HG03045 (cell line): ENCODE data around the gene CCDC137.
A peak's percentile ranks its signal among the peaks of the same experiment; 100 is the strongest.
"Not testable (repeated sequence)": the region's sequence is repeated elsewhere in the genome, so short reads cannot be mapped to it uniquely, and the experiment has no call there.

Experiments used
- ATAC-seq: cut with Tn5 transposase; IDR thresholded peaks from one replicate; pipeline ENCODE4 v1.9.1; 2021; ENCODE audit warnings: mild to moderate bottlenecking, moderate library complexity; ENCODE audit not compliant: unreplicated experiment

Gene CCDC137

DNA sequence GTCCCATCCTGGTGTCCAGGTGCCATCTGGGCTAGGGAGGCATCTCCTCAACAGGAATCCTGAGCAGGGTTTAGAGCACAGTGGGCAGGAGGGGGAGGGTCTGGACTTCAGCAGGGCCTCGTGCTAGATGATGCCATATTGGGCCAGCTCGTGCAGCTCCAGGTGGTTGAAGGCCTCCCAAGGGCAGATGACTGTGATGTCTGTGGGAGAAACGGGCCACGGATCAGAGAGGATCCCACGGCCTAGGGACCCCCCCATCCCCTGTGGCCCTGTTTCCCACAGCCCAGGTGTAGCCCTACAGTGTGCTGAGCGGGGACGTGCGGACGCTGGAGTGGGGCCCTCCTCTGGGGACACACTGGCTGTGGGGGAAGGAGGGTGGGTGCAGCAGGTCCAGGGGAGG lies 15.6 kb upstream of the CCDC137 start:
- no peak for ATAC-seq

DNA sequence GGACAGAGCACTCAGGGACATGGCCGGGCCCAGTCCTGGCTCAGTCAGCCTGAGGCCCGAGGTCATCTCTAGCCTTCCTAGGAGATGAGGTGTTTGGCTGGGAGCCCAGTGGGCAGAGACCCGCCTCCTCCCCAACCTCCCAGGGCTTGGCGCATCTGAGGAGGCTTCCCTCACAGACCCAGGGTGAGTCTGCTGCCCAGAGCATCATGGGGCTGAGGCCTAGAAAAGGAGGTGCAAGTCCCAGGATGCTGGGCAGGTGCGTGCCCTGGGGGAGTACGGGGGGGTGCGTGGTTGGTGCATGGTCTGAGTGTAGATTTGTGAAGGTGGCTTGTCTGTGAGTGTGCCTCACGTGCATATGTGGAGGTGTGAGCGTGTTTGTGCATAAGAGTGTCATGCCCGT lies 14.8 kb upstream of the CCDC137 start:
- no peak for ATAC-seq

DNA sequence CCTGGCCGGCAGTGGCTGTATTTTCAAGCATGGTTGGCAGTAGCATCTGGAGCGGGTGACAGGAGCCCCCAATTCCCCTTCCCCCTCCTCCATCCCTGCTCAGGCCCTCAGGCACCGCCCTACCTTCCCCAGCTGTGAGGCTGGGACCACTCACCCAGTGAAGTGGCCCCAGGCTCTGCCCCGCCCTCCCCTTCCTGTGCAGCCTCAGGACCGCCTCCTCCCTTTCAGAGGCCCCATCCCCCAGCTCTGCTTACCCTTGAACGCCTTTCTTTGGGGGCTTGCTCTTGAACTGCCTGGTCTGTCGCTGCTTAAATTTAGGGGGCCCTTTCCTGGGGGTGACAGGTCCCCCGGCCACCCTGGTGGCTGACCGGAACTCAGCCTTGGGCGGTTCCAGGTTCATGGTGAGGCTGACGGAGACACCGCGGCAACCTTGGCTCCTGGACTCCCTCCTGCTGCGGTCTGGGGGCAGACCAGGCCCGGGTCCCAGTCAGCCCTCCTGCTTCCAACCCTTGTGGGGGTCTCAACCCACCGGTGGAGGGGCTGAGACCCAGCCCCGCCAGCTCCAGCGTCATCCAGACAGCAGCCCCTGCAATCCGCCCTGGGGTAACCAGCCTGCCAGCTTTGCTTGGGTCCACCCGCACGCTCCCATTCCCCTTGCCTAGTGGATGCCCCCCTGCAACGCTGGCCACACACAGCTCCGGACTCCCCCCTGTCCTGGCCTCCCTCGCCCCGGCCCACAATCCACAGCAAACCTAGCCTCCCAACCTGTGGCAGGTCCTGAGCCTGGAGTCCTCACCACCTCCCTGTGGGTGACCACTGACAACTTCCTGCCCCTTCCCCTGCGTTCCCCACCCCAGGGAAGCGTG lies 13.4 kb upstream of the CCDC137 start:
- ATAC-seq = no peak

DNA sequence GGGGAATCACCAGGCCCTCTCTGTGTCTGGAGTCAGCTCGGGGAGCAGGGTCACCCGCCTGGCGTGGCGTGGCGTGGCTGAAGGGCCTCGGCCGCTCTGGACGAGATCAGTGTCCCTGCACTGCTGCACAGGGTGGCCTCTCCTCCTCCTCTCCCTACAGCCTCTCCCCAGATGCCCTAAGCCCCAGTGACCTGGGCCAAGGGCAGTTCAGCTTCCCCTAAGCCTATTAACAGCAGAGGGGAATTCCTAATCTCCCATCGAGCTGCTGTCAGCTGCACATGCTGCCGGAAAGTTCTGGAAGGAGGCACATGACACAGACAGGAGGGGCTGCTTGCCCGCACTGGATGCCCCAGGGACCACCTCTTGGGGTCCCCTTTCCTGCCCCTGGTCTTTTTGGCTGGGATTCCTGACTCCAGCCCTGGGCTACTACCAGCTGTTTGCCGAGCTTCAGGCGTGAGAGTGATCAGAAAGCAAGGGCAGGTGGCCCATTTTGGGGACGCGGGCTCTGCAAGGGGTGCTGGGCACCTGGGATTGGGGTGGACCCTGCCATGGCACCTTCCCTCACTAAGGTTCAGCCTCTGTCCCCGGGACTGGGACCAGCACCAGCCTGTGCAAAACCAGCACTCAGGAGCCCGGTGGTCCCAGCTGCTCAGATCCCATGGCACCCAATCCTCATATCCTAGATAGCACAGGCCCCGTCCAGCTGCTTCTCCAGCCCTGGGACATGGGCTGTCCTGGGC lies 11.0 kb upstream of the CCDC137 start:
- ATAC-seq = no peak

DNA sequence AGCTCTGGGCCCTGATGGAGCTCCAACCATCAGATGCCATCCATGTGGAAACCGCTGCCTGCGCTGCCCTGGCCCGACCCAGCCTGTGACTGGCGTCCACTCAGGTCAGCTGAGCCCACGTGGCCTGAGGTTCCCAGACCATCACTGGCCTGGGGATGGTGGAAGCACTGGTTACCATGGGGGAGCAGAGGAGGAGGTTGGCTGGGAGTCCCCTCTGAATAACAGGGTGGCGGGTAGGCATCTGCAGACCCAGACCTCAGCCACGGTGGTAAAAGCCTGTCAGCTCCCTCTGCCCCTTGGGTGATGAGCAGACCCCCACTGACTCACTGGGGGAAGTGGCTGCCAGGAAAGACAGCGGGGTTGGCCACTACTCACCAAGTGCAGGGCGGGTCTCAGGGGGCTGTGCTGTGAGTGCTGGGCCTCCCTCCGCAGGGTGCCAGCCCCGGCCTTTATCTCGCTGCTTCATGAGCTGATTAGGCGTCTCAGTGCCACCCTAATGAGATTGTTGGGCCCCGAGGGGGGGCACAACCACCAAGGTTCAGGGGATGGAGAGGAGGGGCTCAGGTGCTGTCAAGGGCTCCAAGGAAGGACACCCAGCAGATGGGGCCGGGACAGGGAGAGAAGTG lies 10.3 kb upstream of the CCDC137 start, which contains the start of gene PDE6G:
PDE6G (minus strand) TSS at position 425 of the 626 bp plus-strand sequence. CDS start 3,237 bp downstream, outside the sequence.
- ATAC-seq = no peak

DNA sequence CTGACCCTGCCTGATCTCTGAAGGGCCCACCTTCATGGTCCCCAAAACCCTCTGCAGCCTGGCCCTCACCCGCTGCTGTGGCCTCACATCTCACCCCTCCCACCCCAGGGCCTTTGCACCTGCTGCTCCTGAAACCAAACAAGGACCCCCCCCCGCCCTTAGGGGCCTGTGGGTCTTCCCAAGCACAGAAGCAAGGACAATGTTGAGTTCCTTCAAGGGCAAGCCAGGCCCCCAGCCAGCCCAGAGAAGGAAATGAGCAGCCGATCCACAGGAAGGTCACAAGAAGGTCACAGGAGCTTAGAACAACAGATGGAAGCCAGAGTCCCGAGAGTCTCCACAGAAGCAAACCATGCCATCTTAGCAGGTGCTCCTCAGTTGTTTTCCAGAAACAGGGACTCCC lies 9.7 kb upstream of the CCDC137 start:
- ATAC-seq = no peak

DNA sequence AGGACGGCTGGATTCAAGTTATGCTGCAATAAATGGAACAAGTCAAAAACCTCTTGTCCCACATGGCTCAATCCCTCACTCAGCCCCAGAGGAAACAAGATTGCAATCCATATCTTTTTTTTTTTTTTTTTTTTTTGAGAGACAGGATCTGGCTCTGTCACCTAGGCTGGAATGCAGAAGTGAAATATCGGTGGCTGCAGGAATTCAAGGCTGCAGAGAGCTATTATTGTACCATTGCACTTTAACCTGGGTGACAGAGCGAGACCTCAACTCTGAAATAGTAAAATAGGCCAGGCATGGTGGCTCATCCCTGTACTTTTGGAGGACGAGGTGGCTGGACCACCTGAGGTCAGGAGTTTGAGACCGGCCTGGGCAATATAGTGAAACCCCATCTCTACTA lies 7.5 kb upstream of the CCDC137 start:
- no peak for ATAC-seq

DNA sequence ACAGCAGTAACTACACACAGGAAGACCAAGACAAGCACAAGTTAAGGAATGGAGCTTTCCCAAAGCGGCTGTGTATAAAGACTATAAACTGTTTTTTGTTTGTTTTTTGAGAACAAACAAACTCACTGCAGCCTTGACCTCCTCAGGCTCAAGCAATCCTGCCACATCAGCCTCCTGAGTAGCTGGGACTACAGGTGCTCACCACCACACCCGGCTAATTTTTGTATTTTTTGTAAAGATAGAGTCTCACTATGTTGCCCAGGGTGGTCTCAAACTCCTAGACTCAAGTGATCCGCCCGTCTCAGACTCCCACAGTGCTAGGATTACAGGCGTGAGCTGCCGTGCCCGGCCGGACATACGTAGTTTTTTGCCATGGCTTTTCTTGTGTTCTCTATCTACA lies 6.1 kb upstream of the CCDC137 start:
- ATAC-seq = no peak

DNA sequence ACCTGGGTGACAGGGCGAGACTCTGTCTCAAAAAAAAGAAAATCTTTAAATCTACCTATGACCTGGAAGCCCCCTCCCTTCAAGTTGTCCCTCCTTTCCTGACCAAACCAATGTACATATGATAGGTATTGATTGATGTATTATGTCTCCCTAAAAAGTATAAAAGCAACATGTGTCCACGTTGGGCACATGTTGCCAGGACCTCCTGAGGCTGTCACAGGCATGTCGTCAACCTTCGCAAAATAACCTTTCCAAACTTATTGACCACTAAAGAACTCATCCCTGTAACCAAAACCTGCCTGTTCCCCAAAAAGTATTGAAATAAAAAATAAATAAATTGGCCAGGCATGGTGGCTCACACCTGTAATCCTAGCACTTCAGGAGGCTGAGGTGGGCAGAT lies 4.5 kb upstream of the CCDC137 start:
- no peak for ATAC-seq

DNA sequence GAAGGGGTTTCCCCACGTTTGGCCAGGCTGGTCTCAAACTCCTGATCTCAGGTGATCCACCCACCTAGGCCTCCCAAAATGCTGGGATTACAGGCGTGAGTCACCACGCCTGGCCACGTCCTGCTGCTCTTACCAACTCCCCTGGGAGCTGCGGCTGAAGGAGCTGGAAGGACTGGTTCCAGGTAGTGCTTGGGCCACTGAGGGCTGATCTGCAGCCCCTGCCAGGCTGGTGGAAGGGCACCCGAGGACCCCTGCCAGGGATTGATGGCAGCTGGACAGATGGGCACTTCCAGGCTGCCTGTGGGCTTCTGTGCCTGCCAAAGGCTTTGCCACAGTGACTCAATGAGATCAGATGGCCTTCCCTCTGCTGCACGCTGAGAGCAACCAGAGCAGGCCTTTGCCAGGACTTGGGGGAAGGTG lies 2.5 kb upstream of the CCDC137 start:
- no peak for ATAC-seq

DNA sequence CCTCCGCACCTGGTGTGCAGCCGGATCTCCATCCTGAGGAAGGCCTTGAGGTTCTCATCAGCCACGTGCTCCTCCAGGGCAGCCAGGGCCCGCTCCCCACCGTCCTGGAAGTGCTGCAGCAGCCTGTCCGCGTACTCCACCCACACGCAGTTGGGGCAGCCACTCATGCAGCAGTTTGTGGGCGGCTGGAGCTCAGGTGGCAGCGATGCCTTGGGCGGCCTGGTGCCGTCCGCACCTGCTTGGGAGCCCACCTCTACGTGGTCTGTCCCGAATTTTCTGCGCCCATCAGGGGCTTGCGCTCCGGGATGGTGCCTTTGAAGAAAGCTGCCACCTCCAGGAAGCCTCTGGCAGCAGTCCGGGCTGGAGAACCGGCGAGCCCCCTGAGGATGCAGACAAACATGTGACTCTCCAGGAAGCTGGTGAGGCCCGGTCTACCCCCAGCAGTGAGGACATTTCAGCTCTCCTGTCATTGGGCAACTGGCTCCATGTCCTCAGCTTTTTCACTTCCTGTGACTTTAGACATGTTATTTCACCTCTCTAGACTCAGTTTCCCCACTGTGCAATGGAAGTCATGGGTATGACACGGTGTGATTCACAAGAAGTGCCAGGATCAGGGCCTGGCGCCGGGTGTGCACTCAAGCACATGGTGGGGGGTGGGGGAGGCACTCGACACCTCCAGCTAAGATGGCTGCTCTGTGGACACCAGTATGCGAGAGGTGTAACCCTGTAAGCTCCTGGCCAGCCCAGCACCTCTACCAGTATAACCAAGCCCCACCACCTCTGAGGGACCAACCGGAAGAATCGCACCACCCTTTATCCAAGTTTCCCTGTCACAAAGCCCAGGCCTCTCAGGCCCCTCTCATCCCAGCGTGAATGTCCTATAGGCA lies 1.1 kb upstream of the CCDC137 start:
- ATAC-seq = no peak

DNA sequence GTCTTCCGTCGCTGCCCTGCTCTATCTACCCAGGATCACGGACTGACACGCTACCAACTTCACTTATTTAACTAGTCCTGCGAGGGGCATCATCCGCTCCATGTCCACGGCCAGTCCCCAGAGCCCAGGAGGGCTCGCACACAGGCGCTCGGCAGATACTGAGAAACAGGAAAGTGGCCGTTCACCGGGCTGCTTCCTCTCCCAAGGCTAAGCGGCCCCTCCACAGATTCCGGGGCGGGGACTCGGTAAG lies 520 bp upstream of the CCDC137 start:
- ATAC-seq = peak; percentile 19

DNA sequence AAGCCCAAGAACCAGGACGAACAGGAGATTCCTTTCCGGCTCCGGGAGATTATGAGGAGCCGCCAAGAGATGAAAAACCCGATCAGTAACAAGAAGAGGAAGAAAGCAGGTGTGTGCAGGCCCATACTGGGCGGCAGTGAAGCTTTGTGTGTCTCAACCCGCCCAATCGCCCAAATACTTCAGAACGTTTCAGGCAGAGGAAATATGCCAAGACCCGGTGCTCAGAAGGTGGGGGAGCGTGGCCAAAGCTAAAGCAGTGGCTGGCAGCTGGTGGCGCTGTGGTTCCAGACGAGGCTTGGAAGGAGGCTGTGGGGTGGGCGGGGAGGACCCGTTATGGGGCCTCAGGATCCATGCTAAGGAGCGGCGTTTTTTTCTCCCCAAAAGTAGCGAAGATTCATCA lies 1.2 kb downstream of the CCDC137 start:
- no peak for ATAC-seq

DNA sequence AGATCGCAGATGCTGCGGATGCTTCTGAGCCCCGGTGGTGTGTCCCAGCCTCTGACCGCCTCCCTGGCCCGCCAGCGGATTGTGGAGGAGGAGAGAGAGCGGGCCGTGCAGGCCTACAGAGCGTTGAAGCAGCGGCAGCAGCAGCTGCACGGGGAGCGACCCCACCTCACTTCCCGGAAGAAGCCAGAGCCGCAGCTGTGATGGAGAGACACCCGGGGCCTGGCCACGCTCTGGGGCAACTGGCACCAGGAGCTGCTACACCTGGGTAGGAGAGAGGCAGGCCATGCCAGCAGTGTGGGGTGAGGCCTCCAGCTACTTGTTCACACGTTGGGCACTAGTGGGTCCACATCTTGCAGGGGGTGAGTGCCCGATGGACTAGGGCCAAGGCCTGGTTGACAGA lies 6.0 kb downstream of the CCDC137 start:
- ATAC-seq = no peak

DNA sequence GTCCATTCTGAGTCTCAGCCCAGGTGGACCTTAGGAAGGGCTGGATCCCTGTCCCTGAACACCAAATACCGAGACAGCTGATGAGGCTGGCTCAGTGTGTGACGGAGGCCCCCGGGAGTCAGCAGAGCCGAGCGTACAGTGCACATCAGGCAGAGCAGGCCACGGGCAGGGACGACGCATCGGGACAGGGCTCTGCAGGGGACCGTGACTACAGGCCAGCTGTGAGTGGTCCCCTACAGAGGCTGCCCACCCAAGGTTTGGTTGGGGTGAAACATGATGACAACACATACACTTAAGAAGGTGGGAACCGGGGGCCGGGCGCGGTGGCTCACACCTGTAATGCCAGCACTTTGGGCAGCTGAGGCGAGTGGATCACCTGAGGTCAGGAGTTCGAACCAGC lies 6.4 kb downstream of the CCDC137 start:
- ATAC-seq = no peak

DNA sequence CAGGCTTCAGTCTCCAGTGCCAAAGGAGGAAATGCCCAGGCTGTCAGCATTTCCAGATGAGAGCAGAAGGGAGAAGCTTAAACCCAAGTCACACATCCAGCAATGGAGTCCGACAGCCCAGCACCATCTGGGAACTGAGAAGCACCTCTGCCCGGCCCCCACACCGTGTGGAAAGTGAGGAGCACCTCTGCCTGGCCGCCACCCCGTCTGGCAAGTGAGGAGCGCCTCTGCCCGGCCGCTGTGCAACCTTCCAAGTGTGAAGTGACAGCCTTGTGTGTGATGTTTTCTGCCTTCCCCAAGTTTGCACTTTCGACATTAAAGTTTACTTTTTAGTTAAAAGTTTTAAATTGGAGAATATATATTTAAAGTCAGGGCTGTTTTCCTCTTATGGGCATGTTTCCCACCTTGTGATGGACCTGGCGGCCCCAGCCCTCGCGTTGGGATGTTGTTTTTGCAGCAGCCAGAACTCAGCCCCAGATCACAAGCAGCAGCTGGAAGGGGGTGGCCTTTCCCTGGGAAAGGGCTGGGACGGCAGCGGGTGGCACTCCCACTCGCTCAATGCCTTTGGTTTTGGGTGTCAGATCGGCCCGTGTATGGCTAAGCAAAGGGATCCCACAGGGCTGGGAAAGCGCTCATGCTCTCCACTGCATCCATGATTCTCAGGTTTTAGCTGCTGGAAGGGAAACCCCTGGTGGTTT lies 7.2 kb downstream of the CCDC137 start:
- no peak for ATAC-seq

DNA sequence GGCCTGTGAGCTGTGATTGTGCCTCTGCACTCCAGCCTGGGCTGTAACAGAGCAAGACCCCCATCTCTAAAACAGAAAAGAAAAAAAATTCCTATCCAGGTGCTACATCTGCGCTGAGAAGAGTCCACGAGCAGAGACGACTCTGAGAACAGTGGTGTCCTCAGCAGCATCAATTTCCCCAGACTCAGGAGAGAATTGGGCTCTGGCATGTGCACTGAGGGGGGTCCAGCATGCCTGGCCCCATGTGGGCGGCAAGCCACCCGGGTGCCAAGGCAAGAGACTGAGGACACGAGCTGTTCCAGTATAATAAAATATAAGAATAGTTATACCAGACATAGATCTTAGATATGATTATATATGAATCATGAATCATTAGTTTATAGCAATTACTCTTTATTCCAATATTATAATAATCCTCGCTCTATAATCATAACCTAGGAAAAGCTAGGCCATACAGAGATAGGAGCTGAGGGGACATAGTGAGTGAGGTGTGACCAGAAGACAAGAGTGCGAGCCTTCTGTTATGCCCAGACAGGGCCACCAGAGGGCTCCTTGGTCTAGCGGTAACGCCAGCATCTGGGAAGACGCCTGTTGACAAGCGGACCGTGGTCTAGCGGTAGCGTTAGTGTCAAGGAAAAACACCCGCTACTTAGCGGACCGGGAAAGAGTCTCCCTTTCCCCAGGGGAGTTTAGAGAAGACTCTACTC lies 9.1 kb downstream of the CCDC137 start:
- ATAC-seq = not testable (repeated sequence)

DNA sequence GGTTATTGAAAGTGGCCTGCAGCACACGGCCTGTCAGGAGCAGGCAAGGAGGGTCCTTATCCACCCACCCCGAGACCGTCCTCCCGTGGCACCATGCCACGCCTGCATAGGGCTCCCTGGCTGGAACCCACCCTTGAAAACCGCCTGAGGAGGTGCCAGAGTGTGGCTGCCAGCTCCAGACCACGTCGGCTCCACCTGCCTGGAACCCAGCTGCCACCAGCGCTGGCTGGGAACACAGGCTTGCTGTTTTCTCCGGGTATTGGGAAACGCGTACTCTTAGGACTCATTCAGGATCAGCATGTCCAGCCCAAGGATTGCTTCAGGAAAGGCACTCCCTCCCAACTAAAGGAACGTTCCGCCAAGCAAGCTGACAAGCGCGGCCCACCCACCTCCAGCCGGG lies 10.4 kb downstream of the CCDC137 start:
- ATAC-seq = no peak

DNA sequence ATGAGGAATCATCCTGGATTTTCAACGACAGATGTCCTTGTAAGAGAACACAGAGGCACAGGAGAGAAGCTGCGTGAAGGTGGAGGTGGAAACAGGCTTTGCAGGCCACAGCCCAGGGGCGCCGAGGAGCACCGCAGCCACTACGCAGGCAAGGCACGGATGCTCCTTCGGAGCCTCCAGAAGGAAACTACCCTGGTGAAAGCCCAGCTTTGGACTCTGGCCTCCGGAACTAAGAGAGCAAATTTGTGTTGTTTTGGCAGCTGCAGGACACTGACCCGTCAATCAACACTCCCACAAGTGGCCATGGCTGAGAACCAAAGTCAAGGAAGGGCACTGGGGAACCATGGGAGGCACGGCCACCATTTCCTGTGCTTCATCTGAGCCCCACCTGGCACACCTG lies 13.6 kb downstream of the CCDC137 start:
- ATAC-seq = no peak

DNA sequence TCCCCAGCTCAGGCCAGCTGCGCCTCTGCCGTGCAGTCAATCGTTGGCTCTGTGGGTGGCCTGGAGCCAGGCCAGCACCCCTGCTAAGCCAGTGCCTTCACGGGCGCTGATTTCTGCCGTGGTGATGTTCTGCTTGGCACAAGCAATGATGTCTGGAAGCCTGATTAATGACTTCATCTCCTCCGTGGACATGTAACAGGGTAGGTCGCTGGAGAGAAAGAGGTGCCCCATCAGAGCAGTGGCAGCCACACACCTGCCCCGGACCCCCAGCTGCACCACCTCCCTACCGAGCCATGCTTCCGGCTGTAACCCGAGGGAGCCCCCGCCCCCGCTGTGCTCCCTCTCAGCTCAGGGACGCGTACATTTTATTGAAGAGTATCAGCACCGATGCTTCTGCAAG lies 15.1 kb downstream of the CCDC137 start:
- ATAC-seq = no peak
